NCI-H82 (cell line): ENCODE results near the gene PTPN4.
"Not testable (repeated sequence)": the region's sequence is repeated elsewhere in the genome, so short reads cannot be mapped to it uniquely, and the experiment has no call there.

ENCODE experiments used
- DNase-seq: peaks from one replicate; lab custom pipeline; 2025; lab: John Stamatoyannopoulos, UW

Gene PTPN4

DNA sequence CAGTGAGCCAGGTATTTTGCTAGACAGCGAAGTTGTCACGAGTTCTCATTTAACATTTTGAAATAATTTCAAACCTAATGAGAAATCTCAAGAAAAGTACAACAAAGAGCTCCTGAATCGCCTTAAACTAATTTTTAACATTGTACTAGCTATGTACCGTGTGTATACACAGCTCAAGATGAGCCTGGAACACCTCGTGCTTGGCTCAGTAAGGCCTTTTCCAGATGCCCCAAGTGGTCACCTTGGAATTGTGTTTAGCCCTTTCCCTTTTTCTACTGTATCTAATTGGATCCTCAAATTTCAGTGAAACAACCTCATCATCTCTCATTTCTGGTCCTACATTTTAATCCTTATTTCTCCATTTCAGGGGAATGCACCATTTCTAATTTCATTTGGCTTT is 7.2 kb downstream of the PTPN4 start:
- peak; percentile 5 for DNase-seq

- DNase-seq: no peak
Measured at GRCh38 chr2:119768742-119769141, 9.0 kb downstream of the PTPN4 start.

DNA sequence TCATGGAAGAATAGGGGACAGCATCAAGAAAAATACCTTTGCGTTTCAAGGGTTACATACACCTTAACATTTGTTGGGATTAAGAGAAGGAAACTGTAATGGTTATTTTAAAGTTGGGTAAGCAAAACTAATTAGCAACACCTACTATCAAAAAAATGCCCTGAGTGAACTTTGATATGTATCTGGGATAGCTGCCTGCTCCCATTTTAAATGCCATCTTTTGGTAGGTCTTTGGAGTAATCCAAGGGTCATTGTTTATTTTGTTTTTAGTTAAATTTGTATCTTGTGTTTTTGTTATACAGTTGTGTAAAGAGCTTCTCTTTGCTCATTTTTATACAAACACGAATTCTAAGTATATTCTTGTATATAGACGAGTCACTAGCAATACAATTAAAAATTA is 9.9 kb downstream of the PTPN4 start:
- no peak for DNase-seq

DNA sequence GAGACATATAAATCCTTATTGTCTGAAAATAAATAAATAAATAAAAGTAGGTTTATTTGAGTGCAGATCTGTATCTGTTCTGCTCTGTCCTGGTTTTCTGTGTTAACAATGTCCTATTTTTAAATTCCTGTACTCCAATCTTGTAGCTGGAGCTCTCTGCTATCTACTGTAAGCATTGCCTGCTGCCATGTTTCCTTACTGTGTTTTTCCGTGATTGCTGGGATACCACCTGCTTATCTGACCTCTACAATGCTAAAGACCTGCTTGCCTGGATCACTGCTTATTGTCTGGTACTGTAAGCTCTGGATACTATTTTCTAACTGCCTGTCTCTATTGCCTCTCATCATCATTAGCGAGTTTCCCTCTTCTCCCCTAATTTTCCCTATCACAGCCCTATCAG is 11.6 kb downstream of the PTPN4 start:
- DNase-seq: no peak

GRCh38 chr2:119772128-119772527 is 12.4 kb downstream of the PTPN4 start:
- DNase-seq: no peak

- DNase-seq: no peak
Measured at GRCh38 chr2:119772767-119773166, 13.0 kb downstream of the PTPN4 start.

GRCh38 chr2:119774026-119774425 is 14.3 kb downstream of the PTPN4 start:
- no peak for DNase-seq

DNA sequence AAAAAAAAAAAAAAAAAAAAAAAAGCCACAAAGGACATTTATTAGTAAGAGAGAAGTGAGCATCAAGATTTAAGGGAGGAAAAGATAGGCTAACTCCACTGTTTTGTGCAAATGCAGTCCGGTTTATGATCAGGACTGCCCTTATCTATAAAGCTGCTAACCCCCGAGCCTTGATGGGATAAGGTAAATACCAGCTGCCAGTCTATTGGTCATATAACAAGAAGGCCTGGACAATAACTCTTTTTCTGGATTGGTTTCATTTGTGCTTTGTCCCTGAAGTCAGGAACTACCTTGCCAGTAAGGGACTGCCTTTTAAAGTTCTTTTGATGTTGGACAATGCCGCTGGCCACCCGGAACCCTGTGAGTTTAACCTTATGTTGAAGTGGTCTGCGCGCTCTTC is 15.4 kb downstream of the PTPN4 start:
- DNase-seq: no peak

GRCh38 chr2:119782308-119783027 is 22.7 kb downstream of the PTPN4 start:
- DNase-seq: no peak

DNA sequence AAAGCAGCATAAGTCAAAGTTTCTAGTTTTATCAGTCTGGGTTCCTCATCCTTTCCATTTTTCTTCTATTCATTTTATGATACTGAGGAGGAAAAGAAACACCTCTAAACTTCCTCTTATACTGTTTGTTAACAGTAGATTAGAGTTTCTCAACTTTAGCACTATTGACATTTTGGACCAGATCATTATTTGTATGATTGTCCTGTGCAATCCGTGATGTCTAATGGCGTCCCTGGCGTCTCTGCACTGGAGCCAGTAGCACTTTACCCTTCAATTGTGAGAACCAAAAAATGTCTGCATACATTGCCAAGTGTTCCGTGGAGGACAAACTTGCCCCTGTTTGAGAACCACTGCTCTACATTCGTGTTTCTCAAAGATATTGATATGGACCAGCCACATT is 25.2 kb downstream of the PTPN4 start:
- DNase-seq: no peak

DNA sequence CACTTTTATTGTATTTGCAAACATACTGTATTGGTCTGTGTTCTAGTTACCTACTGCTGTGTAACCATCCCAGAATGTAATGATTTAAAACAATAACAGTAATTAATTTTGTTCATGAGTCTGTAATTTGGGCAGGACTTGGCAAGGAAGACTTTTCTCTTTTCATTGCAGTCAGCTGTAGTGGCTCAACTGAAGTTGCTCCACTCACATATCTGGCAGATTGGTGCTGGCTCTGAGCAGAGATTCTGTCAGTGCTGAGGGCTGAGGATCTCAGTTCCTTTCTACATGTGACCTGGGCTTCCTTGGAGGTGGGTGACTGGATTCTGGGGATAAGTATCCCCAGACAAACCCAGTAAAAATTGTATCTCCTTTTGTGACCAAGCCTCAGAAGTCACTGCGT is 26.6 kb downstream of the PTPN4 start:
- DNase-seq: no peak

DNA sequence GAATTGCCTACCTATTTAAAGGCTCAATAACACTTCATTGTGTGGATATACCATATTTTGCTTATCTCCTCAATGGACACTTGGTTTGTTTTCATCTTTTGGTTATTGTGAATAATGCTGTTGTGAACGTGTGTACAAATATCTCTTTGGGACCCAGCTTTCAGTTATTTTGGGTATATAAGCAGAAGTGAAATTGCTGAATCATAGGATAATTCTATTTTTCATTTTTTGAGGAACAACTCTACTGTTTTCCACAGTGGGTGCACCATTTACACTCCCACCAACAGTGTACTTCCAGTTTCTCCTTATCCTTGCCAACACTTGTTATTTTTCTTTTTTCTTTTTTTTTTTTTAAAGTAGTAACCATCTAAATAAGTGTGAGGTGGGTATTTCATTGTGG is 29.0 kb downstream of the PTPN4 start:
- DNase-seq: no peak

- DNase-seq: no peak
Measured at GRCh38 chr2:119790466-119790865, 30.7 kb downstream of the PTPN4 start.

GRCh38 chr2:119792907-119793312 is 33.2 kb downstream of the PTPN4 start:
- DNase-seq: no peak

DNA sequence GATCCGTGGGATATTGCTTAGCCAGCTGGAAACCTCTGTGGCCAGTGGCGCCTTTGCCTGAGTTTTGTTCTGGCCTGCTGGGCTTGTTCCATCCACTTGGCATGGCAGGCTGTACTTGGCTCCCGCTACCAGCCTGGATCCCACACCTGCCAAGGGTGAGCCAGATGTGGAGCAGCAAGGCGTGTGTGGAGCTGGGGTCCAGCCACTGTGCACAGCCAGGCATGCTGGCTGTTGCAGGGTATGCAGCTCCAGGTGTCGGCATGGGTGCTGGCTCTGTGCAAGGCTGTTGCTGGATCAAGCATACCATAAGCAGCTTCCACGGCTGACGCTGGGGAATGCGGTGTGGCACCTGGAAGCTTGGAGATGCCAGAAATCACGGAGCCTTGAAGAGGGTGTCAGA is 34.5 kb downstream of the PTPN4 start:
- no peak for DNase-seq

DNA sequence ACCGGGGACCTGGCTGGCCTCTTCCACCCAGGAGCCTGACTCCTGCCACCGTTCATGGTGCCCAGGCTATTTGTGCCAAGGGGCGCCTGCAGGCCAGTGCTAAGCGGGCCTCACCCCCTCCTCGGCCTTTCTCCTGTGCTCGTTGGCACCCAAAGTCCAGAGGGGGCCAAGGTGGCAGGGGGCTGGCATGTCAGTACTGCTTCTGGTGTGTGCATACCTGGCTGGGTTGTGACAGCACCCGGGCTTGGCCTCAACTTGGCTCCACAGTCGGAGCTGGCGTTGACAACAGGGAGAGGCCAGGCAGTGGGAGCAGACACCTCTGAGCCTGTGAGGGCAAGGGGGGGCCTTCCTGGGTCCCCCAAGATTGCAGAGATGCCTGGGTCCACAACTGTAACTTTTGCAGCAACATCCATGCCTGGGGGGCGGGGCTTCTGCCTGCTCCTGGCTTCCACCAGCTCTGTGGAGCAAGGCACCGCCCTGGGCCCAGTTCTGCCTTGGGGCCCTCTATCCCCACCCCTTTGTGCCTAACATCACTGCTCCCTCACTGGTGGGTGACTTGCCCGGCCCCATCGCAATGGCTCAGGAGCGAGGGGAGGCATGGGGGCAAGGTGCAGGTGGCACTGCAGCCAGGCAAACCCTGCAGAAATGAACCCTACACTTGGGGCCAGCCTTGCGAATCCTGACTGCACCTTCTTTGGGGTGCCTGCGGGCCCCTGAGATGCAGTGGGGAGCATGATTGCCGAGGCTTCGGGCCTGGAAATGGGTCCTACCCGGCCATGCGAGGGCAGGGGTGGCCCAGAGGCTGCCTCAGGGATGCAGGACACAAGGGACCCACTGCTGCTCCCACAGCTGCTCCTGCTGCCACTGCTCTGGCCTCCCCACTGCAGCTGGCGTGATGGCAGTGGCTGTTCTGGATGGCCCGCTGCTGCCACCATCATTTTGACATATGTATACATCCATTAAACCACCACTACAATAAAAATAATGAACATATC is 35.9 kb downstream of the PTPN4 start:
- no peak for DNase-seq

GRCh38 chr2:119800376-119800902 is 40.7 kb downstream of the PTPN4 start:
- DNase-seq: no peak

DNA sequence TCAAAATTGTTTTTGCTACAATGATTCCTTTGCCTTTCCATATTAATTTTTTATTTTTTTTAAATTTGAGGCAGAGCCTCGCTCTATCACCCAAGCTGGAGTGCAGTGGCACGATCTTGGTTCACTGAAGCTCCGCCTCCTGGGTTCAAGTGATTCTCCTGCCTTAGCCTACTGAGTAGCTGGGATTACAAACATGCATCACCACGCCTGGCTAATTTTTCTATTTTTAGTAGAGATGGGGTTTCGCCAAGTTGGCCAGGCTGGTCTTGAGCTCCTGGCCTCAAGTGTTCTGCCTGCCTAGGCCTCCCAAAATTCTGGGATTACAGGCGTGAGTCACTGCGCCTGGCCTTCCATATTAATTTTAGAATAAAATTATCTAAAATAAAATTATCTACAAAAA is 41.3 kb downstream of the PTPN4 start:
- DNase-seq: no peak

GRCh38 chr2:119801989-119802388 is 42.3 kb downstream of the PTPN4 start:
- DNase-seq: not testable (repeated sequence)

DNA sequence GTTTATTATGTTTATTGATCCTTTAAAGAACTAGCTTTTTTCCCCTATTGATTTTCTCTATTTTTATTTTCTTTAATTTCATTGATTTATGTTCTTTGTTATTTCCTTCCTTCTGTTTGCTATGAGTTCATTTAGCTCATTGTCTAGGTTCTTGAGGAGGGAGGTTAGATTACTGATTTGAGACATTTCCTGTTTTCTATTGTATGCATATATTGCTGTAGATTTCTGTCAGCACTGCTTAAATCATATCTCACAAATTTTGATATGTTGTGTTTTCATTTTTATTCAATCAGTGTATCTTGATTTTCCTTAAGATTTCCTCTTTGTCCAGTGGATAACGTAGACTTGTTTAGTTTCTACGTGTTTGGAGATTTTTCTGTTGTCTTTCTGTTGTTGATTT is 43.4 kb downstream of the PTPN4 start:
- no peak for DNase-seq

- not testable (repeated sequence) for DNase-seq
Measured at GRCh38 chr2:119804409-119804808, 44.7 kb downstream of the PTPN4 start.

- no peak for DNase-seq
Measured at GRCh38 chr2:119808516-119809147, 48.9 kb downstream of the PTPN4 start.
